H1 (cell line): ENCODE data around the gene PJA1. TPM values are rescaled to one million over a fixed set of nuclear protein-coding genes. Genes with fewer than 3 reads are reported as not detected.

Experiments
- CTCF ChIA-PET: fragments of 300-600 bp; sonication (Branson Sonifier 250); formaldehyde crosslinking; loops from one replicate; lab custom pipeline; 2021; ENCODE audit not compliant: partially characterized antibody; lab: Charles Lee
- POLR2A ChIA-PET: fragments of 300-600 bp; sonication (Branson Sonifier 250); formaldehyde crosslinking; loops from one replicate; lab custom pipeline; 2021; ENCODE audit warnings: inconsistent platforms; ENCODE audit not compliant: partially characterized antibody; lab: Charles Lee
- DNase-seq, 2 experiments: peaks; one replicate each; pipeline versions ENCODE4 v3.0.0 to v3.0.0-alpha.2; 2010 to 2022; ENCODE audit warnings: low spot score in 2 of 2, low read depth in 1 of 2, mixed read lengths in 1 of 2
- FAIRE-seq: peaks from 2 replicates; lab custom pipeline; 2011; peaks lifted over from hg19 to GRCh38; lab: Jason Lieb, UNC
- H2AFZ ChIP-seq: 2 replicates; pipeline ENCODE4 v1.8.1; 2012; ENCODE audit warnings: low read length, inconsistent platforms
- H2AK5ac ChIP-seq: 2 replicates; pipeline ENCODE4 v1.6.1; 2013; ENCODE audit warnings: low read depth, low read length
- H2BK120ac ChIP-seq: replicated peaks from 2 replicates; pipeline ENCODE3; 2013; ENCODE audit warnings: low read depth, low read length, inconsistent platforms
- H2BK12ac ChIP-seq: 2 replicates; pipeline ENCODE4 v1.6.1; 2013; ENCODE audit warnings: low read depth, low read length
- H2BK15ac ChIP-seq: 2 replicates; pipeline ENCODE4 v1.6.1; 2013; ENCODE audit warnings: low read length
- H2BK20ac ChIP-seq: 2 replicates; pipeline ENCODE4 v1.6.1; 2013; ENCODE audit warnings: low read length
- H2BK5ac ChIP-seq: 2 replicates; pipeline ENCODE4 v1.6.1; 2013; ENCODE audit warnings: low read depth, low read length
- H3K14ac ChIP-seq: 2 replicates; pipeline ENCODE4 v1.6.1; 2013; ENCODE audit warnings: inconsistent platforms; ENCODE audit not compliant: insufficient read length
- H3K18ac ChIP-seq: 2 replicates; pipeline ENCODE4 v1.6.1; 2013; ENCODE audit warnings: low read length; ENCODE audit errors: extremely low read depth
- H3K23ac ChIP-seq: 2 replicates; pipeline ENCODE4 v1.6.1; 2013; ENCODE audit warnings: inconsistent platforms; ENCODE audit not compliant: insufficient read length
- H3K23me2 ChIP-seq: 2 replicates; pipeline ENCODE4 v1.6.1; 2013; ENCODE audit warnings: low read depth, low read length
- H3K27ac ChIP-seq: 2 replicates; pipeline ENCODE4 v1.6.1; 2011; ENCODE audit warnings: low read depth, low read length, inconsistent platforms
- H3K27me3 ChIP-seq, 4 experiments: replicated peaks in 1 of 4; 1 replicate in 1 of 4; 2 replicates in 3 of 4; pipeline versions ENCODE4 v1.6.1 to v1.8.1; 2011 to 2013; ENCODE audit warnings: low read length in 3 of 4, mild to moderate bottlenecking in 3 of 4, inconsistent platforms in 2 of 4, mixed read lengths in 2 of 4, moderate library complexity in 1 of 4; ENCODE audit not compliant: control insufficient read depth in 3 of 4, insufficient read depth in 3 of 4; ENCODE audit errors: extremely low read depth in 1 of 4
- H3K36me3 ChIP-seq, 4 experiments: 2 replicates each; pipeline versions ENCODE4 v1.6.1 to v1.8.1; 2011 to 2013; ENCODE audit warnings: mild to moderate bottlenecking in 4 of 4, low read length in 3 of 4, moderate library complexity in 2 of 4, control low read depth in 1 of 4, inconsistent platforms in 1 of 4; ENCODE audit not compliant: insufficient read depth in 4 of 4, control insufficient read depth in 2 of 4
- H3K4ac ChIP-seq: replicated peaks from 2 replicates; pipeline ENCODE3; 2013; ENCODE audit warnings: low read length, low read depth, mixed read lengths, inconsistent platforms; ENCODE audit not compliant: insufficient read length
- H3K4me1 ChIP-seq, 4 experiments: replicated peaks in 1 of 4; 1 replicate in 1 of 4; 2 replicates in 3 of 4; pipeline versions ENCODE4 v1.6.1 to v1.8.1; 2011 to 2013; ENCODE audit warnings: low read length in 3 of 4, inconsistent platforms in 2 of 4, mixed read lengths in 1 of 4; ENCODE audit not compliant: insufficient read depth in 4 of 4, control insufficient read depth in 3 of 4
- H3K4me2 ChIP-seq, 2 experiments: 2 replicates each; pipeline versions ENCODE4 v1.6.1 to v1.8.1; 2011 to 2013; ENCODE audit warnings: low read depth in 2 of 2, low read length in 2 of 2, control low read depth in 1 of 2, inconsistent platforms in 1 of 2, mild to moderate bottlenecking in 1 of 2; ENCODE audit not compliant: insufficient read depth in 1 of 2
- H3K4me3 ChIP-seq, 4 experiments: fragments of 200-600, 300-600 bp in 1 of 4; sonication (generic), shearing (Covaris generic), sonication (Bioruptor Twin) in 1 of 4; 2 replicates each; pipeline versions ENCODE4 v1.5.1 to v1.8.1; 2011 to 2016; ENCODE audit warnings: low read length in 4 of 4, low read depth in 3 of 4, control low read depth in 2 of 4, inconsistent platforms in 2 of 4, mild to moderate bottlenecking in 2 of 4, mixed read lengths in 1 of 4, moderate library complexity in 1 of 4; ENCODE audit not compliant: insufficient read depth in 2 of 4; ENCODE audit errors: extremely low read depth in 1 of 4
- H3K56ac ChIP-seq: replicated peaks from 2 replicates; pipeline ENCODE3; 2013; ENCODE audit warnings: low read depth, mild to moderate bottlenecking, mixed read lengths, low read length, inconsistent platforms; ENCODE audit not compliant: insufficient read length
- H3K79me1 ChIP-seq: 2 replicates; pipeline ENCODE4 v1.6.1; 2013; ENCODE audit warnings: low read depth, low read length, control low read depth
- H3K79me2 ChIP-seq, 2 experiments: 2 replicates each; pipeline versions ENCODE4 v1.6.1 to v1.8.1; 2012 to 2013; ENCODE audit warnings: low read length in 2 of 2, mild to moderate bottlenecking in 2 of 2, inconsistent platforms in 1 of 2; ENCODE audit not compliant: insufficient read depth in 2 of 2, control insufficient read depth in 1 of 2
- H3K9ac ChIP-seq, 4 experiments: replicated peaks in 1 of 4; 1 replicate in 1 of 4; 2 replicates in 3 of 4; pipeline versions ENCODE4 v1.6.1 to v1.8.1; 2011 to 2013; ENCODE audit warnings: low read depth in 3 of 4, low read length in 3 of 4, control low read depth in 2 of 4, mild to moderate bottlenecking in 2 of 4, moderate library complexity in 2 of 4, inconsistent platforms in 1 of 4; ENCODE audit errors: extremely low read depth in 1 of 4
- H3K9me3 ChIP-seq, 2 experiments: 2 replicates each; pipeline versions ENCODE4 v1.6.1 to v1.8.1; 2012 to 2013; ENCODE audit warnings: mild to moderate bottlenecking in 2 of 2, moderate library complexity in 2 of 2, control low read depth in 1 of 2, inconsistent platforms in 1 of 2, low read depth in 1 of 2, low read length in 1 of 2, mixed read lengths in 1 of 2; ENCODE audit not compliant: insufficient read depth in 2 of 2
- H4K20me1 ChIP-seq, 2 experiments: replicated peaks in 1 of 2; 2 replicates each; pipeline versions ENCODE3 to v1.8.1; 2011 to 2013; ENCODE audit warnings: inconsistent platforms in 2 of 2, low read length in 2 of 2, mild to moderate bottlenecking in 1 of 2; ENCODE audit not compliant: insufficient read depth in 2 of 2, control insufficient read depth in 1 of 2
- H4K5ac ChIP-seq: 2 replicates; pipeline ENCODE4 v1.6.1; 2013; ENCODE audit warnings: low read length, low read depth, mixed read lengths, inconsistent platforms; ENCODE audit not compliant: insufficient read length
- H4K8ac ChIP-seq: 2 replicates; pipeline ENCODE4 v1.8.0; 2013; ENCODE audit warnings: mild to moderate bottlenecking, moderate library complexity, low read length, inconsistent platforms; ENCODE audit not compliant: insufficient read depth; ENCODE audit errors: extremely low read depth
- H4K91ac ChIP-seq: replicated peaks from 2 replicates; pipeline ENCODE3; 2013; ENCODE audit warnings: low read length, mixed read lengths, inconsistent platforms; ENCODE audit not compliant: insufficient read length
- BCL11A ChIP-seq, 2 experiments: IDR thresholded peaks; one replicate each; pipeline ENCODE4 v1.6.1; 2011; ENCODE audit warnings: low read depth in 2 of 2, low read length in 2 of 2, mild to moderate bottlenecking in 2 of 2
- CHD2 ChIP-seq: IDR thresholded peaks from 2 replicates; pipeline ENCODE4 v1.6.1; 2012; ENCODE audit warnings: low read length, improper control_type of control experiment
- EZH2 ChIP-seq: fragments of 200-600 bp; sonication (generic); IDR thresholded peaks from 2 replicates; pipeline ENCODE4 v1.7.1; 2012; ENCODE audit warnings: low read depth, mild to moderate bottlenecking, moderate library complexity, low read length, inconsistent platforms; ENCODE audit not compliant: severe bottlenecking
- GTF2F1 ChIP-seq: IDR thresholded peaks from 2 replicates; pipeline ENCODE4 v1.6.1; 2012; ENCODE audit warnings: low read depth, low read length, improper control_type of control experiment, borderline replicate concordance
- JUN ChIP-seq: IDR thresholded peaks from 2 replicates; pipeline ENCODE4 v1.6.1; 2011; ENCODE audit warnings: low read depth, mild to moderate bottlenecking, improper control_type of control experiment, low read length
- KDM5A ChIP-seq: fragments of 200-600 bp; IDR thresholded peaks from 2 replicates; pipeline ENCODE4 v1.7.1; 2012; ENCODE audit warnings: mild to moderate bottlenecking, low read length, inconsistent platforms, mixed read lengths
- MAX ChIP-seq: IDR thresholded peaks from 2 replicates; pipeline ENCODE4 v1.6.1; 2012; ENCODE audit warnings: inconsistent platforms
- POLR2AphosphoS5 ChIP-seq: IDR thresholded peaks from 2 replicates; pipeline ENCODE4 v1.6.1; 2011; ENCODE audit warnings: low read depth, low read length
- RFX5 ChIP-seq: IDR thresholded peaks from 2 replicates; pipeline ENCODE4 v1.6.1; 2011; ENCODE audit warnings: low read depth, low read length, improper control_type of control experiment, borderline replicate concordance
- SAP30 ChIP-seq: fragments of 300-600 bp; sonication (generic); IDR thresholded peaks from 2 replicates; pipeline ENCODE4 v1.7.1; 2012; ENCODE audit warnings: low read length, moderate library complexity, mild to moderate bottlenecking, inconsistent platforms; ENCODE audit not compliant: insufficient read depth, insufficient replicate concordance
- TEAD4 ChIP-seq: IDR thresholded peaks from 2 replicates; pipeline ENCODE4 v1.6.1; 2012; ENCODE audit warnings: low read depth, low read length, inconsistent platforms, mixed read lengths
- WGBS, 2 experiments: shearing (Covaris generic) in 1 of 2; methylation state at CpG; one replicate each; pipeline versions ENCODE4 v1.1.6 to v1.1.7; 2013 to 2015; ENCODE audit warnings: low lambda C conversion rate in 2 of 2, mixed read lengths in 2 of 2, inconsistent platforms in 1 of 2, low coverage in 1 of 2, missing lambda C conversion rate in 1 of 2; ENCODE audit not compliant: insufficient replicate concordance in 2 of 2, insufficient coverage in 1 of 2, insufficient read length in 1 of 2; ENCODE audit errors: extremely low coverage in 1 of 2, missing lambda C conversion rate in 1 of 2; 5-methylcytosine and 5-hydroxymethylcytosine counted together
- polyA plus RNA-seq, 7 experiments: library from polyadenylated mRNA; depleted of rRNA in 3 of 7; stranded (reverse) in 5 of 7; unstranded in 2 of 7; fragments of >200 nt in 5 of 7; fragments of 200-250 nt in 2 of 7; gene quantifications; 1 replicate in 5 of 7; 2 replicates in 1 of 7; 4 replicates in 1 of 7; pipeline versions ENCODE4 v1.2.1 to v1.2.3, GENCODE V29; 2011 to 2013; ENCODE audit warnings: missing spikeins in 2 of 7, mixed read lengths in 2 of 7
- total RNA-seq: library from RNA; stranded (reverse); fragmentation: NEBNext Ultra II Directional; extraction: Animal tissue kit (Norgen Biotek cat#: 25700); gene quantifications from 2 replicates; pipeline ENCODE4 v1.2.1, GENCODE V29; 2021

The PJA1 gene
- total and polyA plus RNA-seq, 2 of the 8 experiments (the other 6 are each of a cell fraction or from before 2014, with no cell fraction given), result 25.7 to 37.0 TPM

GRCh38 chrX:69117876-69118526 is 47.3 kb downstream of the PJA1 start:
- Histone ChIP-seq H3K23ac (no peak overlapping the region), H3K4me3 (no peak overlapping the region), H3K4me2 (no peak overlapping the region), H3K4me1 (peaks cover 0 to 2% (median 0%) of the 10 kb centered on the region in 4 experiments; a peak in 3 of 7 replicates), H3K79me2 (no peaks in the 10 kb centered on the region), H3K4ac (no peak overlapping the region), H3K36me3 (no peaks in the 10 kb centered on the region), H3K18ac (no peak overlapping the region), H3K56ac (no peak overlapping the region), H4K5ac (no peak overlapping the region), H4K91ac (no peak overlapping the region), H2BK5ac (no peak overlapping the region), H2BK15ac (no peak overlapping the region), H2BK120ac (no peak overlapping the region), H2BK20ac (no peak overlapping the region), H3K9ac (no peak overlapping the region), H2AFZ (no peak overlapping the region), H3K79me1 (no peaks in the 10 kb centered on the region), H3K14ac (no peak overlapping the region), H4K8ac (no peak overlapping the region), H3K23me2 (no peaks in the 10 kb centered on the region; the same call in 1 of the 2 replicates), H2BK12ac (no peak overlapping the region), H3K9me3 (no peaks in the 10 kb centered on the region), H4K20me1 (no peaks in the 10 kb centered on the region), H2AK5ac (no peak overlapping the region), H3K27ac (no peak overlapping the region), H3K27me3 (no peaks in the 10 kb centered on the region)
- POLR2A ChIA-PET, result no interaction called here
- 88% methylated on average over 9 of the region's 11 CpGs; no CpG with 5 or more reads in 1 of the 2 experiments for WGBS, 2 experiments
- CTCF ChIA-PET, result interaction anchor here (0.9 to 3.2 kb wide), 7 partner anchors 10 to 104 kb away, joined by 3 to 9 read pairs (median 4); no protein-coding TSS in a partner anchor
- DNase-seq (no peak), FAIRE-seq (no peak)
- TF ChIP-seq GTF2F1 (no peak), CHD2 (no peak), MAX (no peak), EZH2 (no peak), KDM5A (no peak), BCL11A (IDR thresholded peaks at IDR 0.05; ENCODE audit: low read depth in 2 of 2, low read length in 2 of 2) (no peak), JUN (no peak), TEAD4 (no peak), POLR2AphosphoS5 (no peak), RFX5 (no peak), SAP30 (no peak)
